ENCODE data around the gene MICAL1. TPM values are rescaled to one million over a fixed set of nuclear protein-coding genes. Genes with fewer than 3 reads are reported as not detected.

Gene MICAL1
- total RNA-seq, 1 experiment from 2014 or later = 92.9 TPM

DNA sequence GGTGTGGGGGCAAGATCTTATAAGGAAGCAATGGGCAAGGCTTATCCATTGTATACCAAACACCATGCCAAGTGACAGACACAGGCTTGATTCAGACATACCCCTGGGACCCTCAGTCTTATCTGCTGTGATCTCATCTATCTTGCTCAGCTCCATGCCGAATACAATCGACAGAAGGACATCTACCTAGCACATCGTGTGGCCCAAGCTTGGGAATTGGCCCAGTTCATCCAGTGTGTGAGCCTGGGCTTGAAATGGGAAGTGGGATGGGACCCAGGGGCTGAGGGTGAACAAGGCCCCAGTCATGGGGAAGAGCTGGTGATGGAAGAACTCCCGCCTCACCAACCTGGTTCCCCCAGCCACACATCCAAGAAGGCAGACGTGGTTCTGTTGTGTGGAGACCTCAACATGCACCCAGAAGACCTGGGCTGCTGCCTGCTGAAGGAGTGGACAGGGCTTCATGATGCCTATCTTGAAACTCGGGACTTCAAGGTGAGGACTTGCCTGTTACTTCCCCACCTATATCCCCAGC is 13.1 kb downstream of the MICAL1 start:
- H4K91ac ChIP-seq (ENCODE audit: insufficient read length, low read depth, low read length) = no peak overlapping the region
- H3K4me2 ChIP-seq (ENCODE audit: insufficient read depth, insufficient read length, low read length) = no peak overlapping the region
- no peak overlapping the region for H3K27ac ChIP-seq (ENCODE audit: insufficient read length, low read depth, low read length)
- H3K23ac ChIP-seq (ENCODE audit: insufficient read length, low read depth, low read length) = no peak overlapping the region
- no peaks in the 10 kb centered on the region for H3K27me3 ChIP-seq (ENCODE audit: insufficient read depth, low read length)
- Mint-ChIP-seq H3K4me3 (peak overlapping the region; percentile 94 to 97; a peak in 2 of 5 replicates), H3K4me1 (peaks cover 17 to 19% of the 10 kb centered on the region in 2 experiments), H3K36me3 (ENCODE audit: insufficient read depth in 1 of 3, low read depth in 3 of 3) (peaks cover 22 to 51% (median 47%) of the 10 kb centered on the region in 3 experiments), H3K27ac (no peak overlapping the region), H3K9me3 (no peaks in the 10 kb centered on the region), H3K27me3 (ENCODE audit: low read depth) (peaks cover 10% of the 10 kb centered on the region)
- no peak for DNase-seq
- no peak overlapping the region; the same call in 1 of the 2 replicates for H3K14ac ChIP-seq (ENCODE audit: insufficient read depth, low read length)
- H4K8ac ChIP-seq (replicated peaks; ENCODE audit: insufficient read length, low read depth, low read length) = no peak overlapping the region
- WGBS (ENCODE audit: extremely low coverage, insufficient read length, low lambda C conversion rate) = no CpG with 5 or more reads among the region's 6 CpGs
- H3K79me2 ChIP-seq (ENCODE audit: insufficient read depth, low read length) = no peaks in the 10 kb centered on the region
- no peak overlapping the region for H2AK5ac ChIP-seq (ENCODE audit: insufficient read length, low read length)
- no peak overlapping the region for H3T11ph ChIP-seq (ENCODE audit: low read length)
- no peak overlapping the region for H3K18ac ChIP-seq (ENCODE audit: insufficient read length, low read depth, low read length)
- no peak overlapping the region for H3K4ac ChIP-seq (ENCODE audit: low read depth, low read length)
- H3K4me1 ChIP-seq (ENCODE audit: insufficient read depth, low read length) = peaks cover 3% of the 10 kb centered on the region; the same call in 1 of the 2 replicates
- H3K23me2 ChIP-seq (ENCODE audit: insufficient read length, low read depth, low read length, poor library complexity, severe bottlenecking) = peaks cover 14% of the 10 kb centered on the region
- H3K79me1 ChIP-seq (ENCODE audit: insufficient read depth, low read depth, low read length, poor library complexity, severe bottlenecking) = no peaks in the 10 kb centered on the region
- H4K20me1 ChIP-seq (ENCODE audit: control insufficient read depth, insufficient read depth, insufficient read length) = no peaks in the 10 kb centered on the region
- TF ChIP-seq, protein P1, sequence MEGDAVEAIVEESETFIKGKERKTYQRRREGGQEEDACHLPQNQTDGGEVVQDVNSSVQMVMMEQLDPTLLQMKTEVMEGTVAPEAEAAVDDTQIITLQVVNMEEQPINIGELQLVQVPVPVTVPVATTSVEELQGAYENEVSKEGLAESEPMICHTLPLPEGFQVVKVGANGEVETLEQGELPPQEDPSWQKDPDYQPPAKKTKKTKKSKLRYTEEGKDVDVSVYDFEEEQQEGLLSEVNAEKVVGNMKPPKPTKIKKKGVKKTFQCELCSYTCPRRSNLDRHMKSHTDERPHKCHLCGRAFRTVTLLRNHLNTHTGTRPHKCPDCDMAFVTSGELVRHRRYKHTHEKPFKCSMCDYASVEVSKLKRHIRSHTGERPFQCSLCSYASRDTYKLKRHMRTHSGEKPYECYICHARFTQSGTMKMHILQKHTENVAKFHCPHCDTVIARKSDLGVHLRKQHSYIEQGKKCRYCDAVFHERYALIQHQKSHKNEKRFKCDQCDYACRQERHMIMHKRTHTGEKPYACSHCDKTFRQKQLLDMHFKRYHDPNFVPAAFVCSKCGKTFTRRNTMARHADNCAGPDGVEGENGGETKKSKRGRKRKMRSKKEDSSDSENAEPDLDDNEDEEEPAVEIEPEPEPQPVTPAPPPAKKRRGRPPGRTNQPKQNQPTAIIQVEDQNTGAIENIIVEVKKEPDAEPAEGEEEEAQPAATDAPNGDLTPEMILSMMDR (conservative IDR thresholded peaks at IDR 0.05) = no peak
- H2BK5ac ChIP-seq (ENCODE audit: insufficient read length, low read length) = no peak overlapping the region
- no peak overlapping the region for H2BK12ac ChIP-seq (ENCODE audit: insufficient read length, low read depth, low read length)
- H3K9ac ChIP-seq (ENCODE audit: extremely low read depth, insufficient read length, low read length) = no peak overlapping the region
- no peak overlapping the region for H3K56ac ChIP-seq (ENCODE audit: insufficient read length, low read depth, low read length)
- no peak overlapping the region for H2BK120ac ChIP-seq (ENCODE audit: low read depth, low read length, poor library complexity, severe bottlenecking)
- H2BK15ac ChIP-seq (ENCODE audit: low read depth, low read length) = no peak overlapping the region
- H2AFZ ChIP-seq (ENCODE audit: low read length) = no peak overlapping the region
- no peak overlapping the region for H4K5ac ChIP-seq (ENCODE audit: insufficient read length, low read depth, low read length)
- no peak overlapping the region for H2BK20ac ChIP-seq (ENCODE audit: low read depth, low read length, poor library complexity, severe bottlenecking)
- H3K9me3 ChIP-seq (ENCODE audit: control insufficient read depth, low read depth, low read length) = no peaks in the 10 kb centered on the region

Measured in H9 (cell line).